Measurements from ENCODE around the gene WNT9A.
A peak's percentile ranks its signal among the peaks of the same experiment; 100 is the strongest.

The WNT9A gene

GRCh38 chr1:227952374-227953021, 4.8 kb upstream of the WNT9A start:
- Histone ChIP-seq H3K4me3 (ENCODE audit: extremely low read depth, insufficient read depth, low read length, poor library complexity, severe bottlenecking) (no peak overlapping the region), H3K36me3 (ENCODE audit: control insufficient read depth, insufficient read depth, low read length) (no peaks in the 10 kb centered on the region), H3K9me3 (ENCODE audit: control insufficient read depth, low read length) (peaks cover 7% of the 10 kb centered on the region), H3K4me1 (ENCODE audit: control insufficient read depth, insufficient read depth, low read length, poor library complexity, severe bottlenecking) (peaks cover 4% of the 10 kb centered on the region), H3K27ac (ENCODE audit: low read depth, low read length, severe bottlenecking) (no peak overlapping the region)
- 86 to 92% methylated on average over 10 to 17 of the region's 18 CpGs for WGBS, 2 experiments (ENCODE audit: insufficient coverage in 2 of 2)

DNA sequence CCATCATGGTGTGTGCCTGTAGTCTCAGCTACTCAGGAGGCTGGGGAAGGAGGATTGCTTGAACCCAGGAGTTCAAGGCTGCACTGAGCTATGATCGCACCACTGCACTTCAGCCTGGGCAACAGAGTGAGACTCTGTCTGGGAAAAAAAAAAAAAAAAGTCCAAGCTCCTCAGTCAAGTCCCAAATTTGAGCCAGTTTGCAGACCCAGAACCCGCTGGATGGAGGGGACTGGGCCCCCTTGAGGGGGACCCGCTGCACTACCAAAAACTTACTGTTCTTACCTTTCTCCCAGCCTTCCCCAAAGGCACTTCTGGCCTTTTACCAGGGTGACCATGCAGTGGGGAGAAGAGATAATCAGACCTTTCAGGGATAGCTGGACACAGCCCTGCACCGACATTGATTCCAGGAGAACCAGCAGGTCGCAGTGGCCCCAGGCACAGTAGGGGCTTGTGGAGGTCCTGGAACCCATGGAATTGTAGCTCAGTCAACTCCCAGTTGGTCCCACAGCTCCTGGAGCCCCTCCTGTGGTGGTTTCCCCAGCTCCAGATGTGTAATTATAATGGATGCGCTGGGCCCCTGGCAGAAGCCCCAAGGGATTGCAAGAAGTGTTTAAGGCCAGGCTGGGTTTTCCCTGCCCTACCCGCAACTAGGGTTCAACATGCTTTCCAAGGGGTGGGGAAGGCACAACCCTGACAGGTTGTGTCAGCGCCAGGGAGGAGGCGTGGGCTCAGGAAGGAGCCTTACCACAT, 4.1 kb upstream of the WNT9A start:
- H3K36me3 ChIP-seq (ENCODE audit: control insufficient read depth, insufficient read depth, low read length) = no peaks in the 10 kb centered on the region
- peaks cover 7% of the 10 kb centered on the region for H3K9me3 ChIP-seq (ENCODE audit: control insufficient read depth, low read length)
- WGBS, 2 experiments (ENCODE audit: insufficient coverage in 2 of 2) = 95 to 96% methylated on average over 7 of the region's 9 CpGs
- H3K4me3 ChIP-seq (ENCODE audit: extremely low read depth, insufficient read depth, low read length, poor library complexity, severe bottlenecking) = no peak overlapping the region
- H3K4me1 ChIP-seq (ENCODE audit: control insufficient read depth, insufficient read depth, low read length, poor library complexity, severe bottlenecking) = peaks cover 6% of the 10 kb centered on the region
- no peak overlapping the region for H3K27ac ChIP-seq (ENCODE audit: low read depth, low read length, severe bottlenecking)

DNA sequence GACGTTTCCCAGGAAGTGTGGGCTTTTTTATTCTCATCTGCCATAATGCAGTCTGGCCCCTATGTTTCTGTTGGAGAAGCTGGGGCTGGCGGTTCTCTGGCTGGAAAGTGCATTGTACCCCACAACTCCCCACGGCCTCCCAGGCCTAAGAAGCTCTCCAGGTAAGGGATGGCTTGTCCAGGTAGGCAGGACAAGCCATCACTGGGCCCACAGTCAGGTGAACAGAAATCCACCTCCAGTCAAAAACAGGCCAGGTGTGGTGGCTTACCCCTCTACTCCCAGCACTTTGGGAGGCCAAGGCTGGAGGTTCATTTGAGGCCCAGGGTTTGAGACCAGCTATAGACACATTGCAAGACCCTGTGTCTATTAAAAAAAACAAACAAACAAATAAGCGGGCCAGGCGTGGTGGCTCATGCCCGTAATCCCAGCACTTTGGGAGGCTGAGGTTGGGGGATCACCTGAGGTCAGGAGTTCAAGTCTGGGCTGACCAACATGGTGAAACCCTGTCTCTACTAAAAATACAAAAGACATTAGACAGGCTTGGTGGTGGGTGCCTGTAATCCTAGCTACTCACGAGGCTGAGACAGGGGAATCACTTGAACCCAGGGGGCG, 3.1 kb upstream of the WNT9A start:
- H3K4me3 ChIP-seq (ENCODE audit: extremely low read depth, insufficient read depth, low read length, poor library complexity, severe bottlenecking) = no peak overlapping the region
- H3K4me1 ChIP-seq (ENCODE audit: control insufficient read depth, insufficient read depth, low read length, poor library complexity, severe bottlenecking) = peaks cover 13% of the 10 kb centered on the region
- no peaks in the 10 kb centered on the region for H3K36me3 ChIP-seq (ENCODE audit: control insufficient read depth, insufficient read depth, low read length)
- peaks cover 7% of the 10 kb centered on the region for H3K9me3 ChIP-seq (ENCODE audit: control insufficient read depth, low read length)
- 100% methylated on average over 2 to 3 of the region's 8 CpGs for WGBS, 2 experiments (ENCODE audit: insufficient coverage in 2 of 2)
- H3K27ac ChIP-seq (ENCODE audit: low read depth, low read length, severe bottlenecking) = no peak overlapping the region

GRCh38 chr1:227949954-227950734, 2.4 kb upstream of the WNT9A start:
- Histone ChIP-seq H3K27ac (ENCODE audit: low read depth, low read length, severe bottlenecking) (no peak overlapping the region), H3K4me1 (ENCODE audit: control insufficient read depth, insufficient read depth, low read length, poor library complexity, severe bottlenecking) (peaks cover 20% of the 10 kb centered on the region), H3K4me3 (ENCODE audit: extremely low read depth, insufficient read depth, low read length, poor library complexity, severe bottlenecking) (no peak overlapping the region), H3K36me3 (ENCODE audit: control insufficient read depth, insufficient read depth, low read length) (no peaks in the 10 kb centered on the region), H3K9me3 (ENCODE audit: control insufficient read depth, low read length) (peaks cover 7% of the 10 kb centered on the region)
- 88 to 89% methylated on average over 6 to 11 of the region's 13 CpGs for WGBS, 2 experiments (ENCODE audit: insufficient coverage in 2 of 2)

- WGBS, 2 experiments (ENCODE audit: insufficient coverage in 2 of 2) = 90 to 94% methylated on average over 7 to 10 of the region's 11 CpGs
- peaks cover 3% of the 10 kb centered on the region for H3K9me3 ChIP-seq (ENCODE audit: control insufficient read depth, low read length)
- no peaks in the 10 kb centered on the region for H3K36me3 ChIP-seq (ENCODE audit: control insufficient read depth, insufficient read depth, low read length)
- no peak overlapping the region for H3K27ac ChIP-seq (ENCODE audit: low read depth, low read length, severe bottlenecking)
- H3K4me1 ChIP-seq (ENCODE audit: control insufficient read depth, insufficient read depth, low read length, poor library complexity, severe bottlenecking) = peaks cover 22% of the 10 kb centered on the region
- H3K4me3 ChIP-seq (ENCODE audit: extremely low read depth, insufficient read depth, low read length, poor library complexity, severe bottlenecking) = no peak overlapping the region
Measured at GRCh38 chr1:227949341-227949921, 1.7 kb upstream of the WNT9A start.

- WGBS, 2 experiments (ENCODE audit: insufficient coverage in 2 of 2) = 32 to 34% methylated on average over 24 to 25 of the region's 25 CpGs
- H3K4me3 ChIP-seq (ENCODE audit: extremely low read depth, insufficient read depth, low read length, poor library complexity, severe bottlenecking) = peak overlapping the region; percentile 51
Measured at GRCh38 chr1:227948493-227949260, 945 bp upstream of the WNT9A start.

GRCh38 chr1:227947386-227947675, 401 bp downstream of the WNT9A start:
- WGBS, 2 experiments (ENCODE audit: insufficient coverage in 2 of 2) = 2% methylated on average over 24 of the region's 36 CpGs; no CpG with 5 or more reads in 1 of the 2 experiments
- peak overlapping the region; percentile 37 for H3K4me3 ChIP-seq (ENCODE audit: extremely low read depth, insufficient read depth, low read length, poor library complexity, severe bottlenecking)
- no peak overlapping the region for H3K27ac ChIP-seq (ENCODE audit: low read depth, low read length, severe bottlenecking)
- no peaks in the 10 kb centered on the region for H3K9me3 ChIP-seq (ENCODE audit: control insufficient read depth, low read length)
- peaks cover 19% of the 10 kb centered on the region for H3K4me1 ChIP-seq (ENCODE audit: control insufficient read depth, insufficient read depth, low read length, poor library complexity, severe bottlenecking)
- no peaks in the 10 kb centered on the region for H3K36me3 ChIP-seq (ENCODE audit: control insufficient read depth, insufficient read depth, low read length)

More at GRCh38 chr1:227948493-227949260, 945 bp upstream of the WNT9A start:
- H3K36me3 ChIP-seq (ENCODE audit: control insufficient read depth, insufficient read depth, low read length) = no peaks in the 10 kb centered on the region
- H3K9me3 ChIP-seq (ENCODE audit: control insufficient read depth, low read length) = no peaks in the 10 kb centered on the region
- peaks cover 21% of the 10 kb centered on the region for H3K4me1 ChIP-seq (ENCODE audit: control insufficient read depth, insufficient read depth, low read length, poor library complexity, severe bottlenecking)
- no peak overlapping the region for H3K27ac ChIP-seq (ENCODE audit: low read depth, low read length, severe bottlenecking)

DNA sequence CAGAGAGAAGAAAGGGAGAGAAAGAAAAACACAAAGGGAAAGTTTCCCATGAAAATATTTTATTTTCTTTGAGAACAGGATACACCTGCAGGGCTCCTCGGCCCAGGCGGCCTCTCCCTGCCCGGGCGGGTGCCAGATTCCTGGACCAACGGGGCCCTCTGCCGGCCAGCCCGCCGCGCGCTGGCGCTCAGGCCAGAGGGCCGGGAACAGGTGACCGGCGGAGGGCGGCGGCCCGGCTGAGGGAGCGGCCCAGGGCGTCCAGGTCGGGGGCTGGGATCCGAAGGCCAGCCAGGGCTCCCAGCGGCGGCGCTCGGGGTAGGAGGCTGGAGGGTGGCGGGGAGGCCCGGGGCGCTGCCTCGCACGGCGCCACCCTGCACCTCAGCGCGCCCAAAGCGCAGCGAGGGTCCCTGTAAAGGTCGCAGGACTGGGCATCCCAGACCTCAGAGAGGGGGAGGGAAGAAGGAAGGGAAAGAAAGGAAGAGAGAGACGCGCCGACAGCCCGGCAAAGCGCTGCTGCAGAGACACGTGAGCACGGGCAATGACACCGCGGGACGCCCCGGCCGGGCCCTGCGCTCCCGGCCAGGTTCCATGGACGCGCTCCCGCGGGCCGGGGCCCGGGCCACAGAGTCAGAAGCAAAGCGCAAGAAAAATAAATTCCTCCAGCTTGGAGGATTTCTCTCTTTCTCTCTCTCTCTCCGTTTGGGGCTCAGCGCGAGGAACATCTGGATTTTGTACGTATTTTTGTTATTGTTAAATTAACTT, 927 bp downstream of the WNT9A start:
- peaks cover 19% of the 10 kb centered on the region for H3K4me1 ChIP-seq (ENCODE audit: control insufficient read depth, insufficient read depth, low read length, poor library complexity, severe bottlenecking)
- 0 to 1% methylated on average over 25 to 46 of the region's 61 CpGs for WGBS, 2 experiments (ENCODE audit: insufficient coverage in 2 of 2)
- H3K9me3 ChIP-seq (ENCODE audit: control insufficient read depth, low read length) = no peaks in the 10 kb centered on the region
- no peak overlapping the region for H3K27ac ChIP-seq (ENCODE audit: low read depth, low read length, severe bottlenecking)
- H3K4me3 ChIP-seq (ENCODE audit: extremely low read depth, insufficient read depth, low read length, poor library complexity, severe bottlenecking) = peak overlapping the region; percentile 37
- H3K36me3 ChIP-seq (ENCODE audit: control insufficient read depth, insufficient read depth, low read length) = no peaks in the 10 kb centered on the region

GRCh38 chr1:227945891-227946623, 1.7 kb downstream of the WNT9A start:
- Histone ChIP-seq H3K36me3 (ENCODE audit: control insufficient read depth, insufficient read depth, low read length) (no peaks in the 10 kb centered on the region), H3K4me1 (ENCODE audit: control insufficient read depth, insufficient read depth, low read length, poor library complexity, severe bottlenecking) (peaks cover 19% of the 10 kb centered on the region), H3K27ac (ENCODE audit: low read depth, low read length, severe bottlenecking) (no peak overlapping the region), H3K9me3 (ENCODE audit: control insufficient read depth, low read length) (no peaks in the 10 kb centered on the region), H3K4me3 (ENCODE audit: extremely low read depth, insufficient read depth, low read length, poor library complexity, severe bottlenecking) (peak overlapping the region; percentile 37)
- WGBS, 2 experiments (ENCODE audit: insufficient coverage in 2 of 2) = 52 to 64% methylated on average over 15 to 19 of the region's 19 CpGs

Data from mesodermal cell (in vitro differentiated cells).